CD4-positive, alpha-beta T cell treated with Interleukin-1 beta for 1 hour (primary cell): Measurements from ENCODE around the gene ASH1L.
"Not testable (repeated sequence)": the region's sequence is repeated elsewhere in the genome, so short reads cannot be mapped to it uniquely, and the experiment has no call there.

Source experiments
- DNase-seq, 2 donors: peaks; one replicate each; pipeline ENCODE4 v3.0.0-alpha.2; 2020 to 2022

The ASH1L gene

GRCh38 chr1:155561779-155562580 lies 623 bp downstream of the ASH1L start:
- DNase-seq: peak; percentile 53 to 58

DNA sequence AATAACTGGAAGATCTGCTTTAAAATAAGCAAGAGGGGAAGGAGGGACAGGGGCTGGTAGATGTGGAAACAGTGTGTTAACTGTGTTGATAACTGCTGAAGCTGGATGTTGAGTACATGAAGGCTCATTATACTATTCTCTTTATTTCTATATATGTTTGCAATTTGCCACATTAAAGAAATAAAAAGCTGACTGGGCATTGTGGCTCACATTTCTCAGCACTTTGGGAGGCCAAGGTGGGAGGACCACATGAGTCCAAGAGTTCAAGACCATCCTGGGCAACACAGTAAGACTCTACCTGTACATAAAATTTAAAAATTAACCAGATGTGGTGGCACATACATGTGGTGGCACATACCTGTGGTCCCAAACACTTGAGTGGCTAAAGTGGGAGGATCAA lies 6.7 kb downstream of the ASH1L start:
- no peak for DNase-seq

DNA sequence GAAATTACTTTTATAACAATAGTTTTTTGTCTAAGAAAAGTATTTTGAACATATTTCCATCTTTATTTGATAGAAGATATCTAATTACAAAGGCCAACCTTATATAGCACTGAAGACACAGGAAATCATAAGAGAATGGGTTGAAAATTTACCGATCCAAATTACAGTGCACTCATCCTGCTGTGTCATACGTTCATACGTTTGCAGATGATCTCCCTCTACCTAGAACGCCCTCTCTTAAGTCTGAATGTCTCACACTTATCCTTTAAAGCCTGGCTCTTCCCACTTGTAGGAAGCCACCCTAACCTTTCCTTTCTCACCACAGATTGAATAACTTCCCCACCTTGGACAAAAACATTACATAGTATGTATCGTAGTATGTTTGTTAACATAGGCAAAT lies 9.3 kb downstream of the ASH1L start:
- DNase-seq: no peak

DNA sequence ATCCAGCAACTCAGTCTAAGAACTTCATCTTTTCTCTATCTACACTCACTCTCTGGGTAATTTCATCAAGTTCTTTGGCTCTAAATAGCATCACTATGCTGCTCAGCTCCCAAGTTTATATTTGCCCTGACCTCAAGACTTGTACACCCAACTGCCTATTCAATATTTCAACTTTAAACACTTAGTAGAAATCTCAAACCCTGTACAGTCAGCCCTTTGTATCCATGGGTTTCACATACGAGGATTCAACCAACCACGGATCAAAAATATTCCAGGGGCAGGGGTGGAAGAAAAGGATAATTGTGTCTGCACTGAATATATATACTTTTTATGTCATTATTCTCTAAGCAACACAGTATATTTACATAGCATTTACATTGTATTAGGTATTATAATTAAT lies 13.9 kb downstream of the ASH1L start:
- no peak for DNase-seq

DNA sequence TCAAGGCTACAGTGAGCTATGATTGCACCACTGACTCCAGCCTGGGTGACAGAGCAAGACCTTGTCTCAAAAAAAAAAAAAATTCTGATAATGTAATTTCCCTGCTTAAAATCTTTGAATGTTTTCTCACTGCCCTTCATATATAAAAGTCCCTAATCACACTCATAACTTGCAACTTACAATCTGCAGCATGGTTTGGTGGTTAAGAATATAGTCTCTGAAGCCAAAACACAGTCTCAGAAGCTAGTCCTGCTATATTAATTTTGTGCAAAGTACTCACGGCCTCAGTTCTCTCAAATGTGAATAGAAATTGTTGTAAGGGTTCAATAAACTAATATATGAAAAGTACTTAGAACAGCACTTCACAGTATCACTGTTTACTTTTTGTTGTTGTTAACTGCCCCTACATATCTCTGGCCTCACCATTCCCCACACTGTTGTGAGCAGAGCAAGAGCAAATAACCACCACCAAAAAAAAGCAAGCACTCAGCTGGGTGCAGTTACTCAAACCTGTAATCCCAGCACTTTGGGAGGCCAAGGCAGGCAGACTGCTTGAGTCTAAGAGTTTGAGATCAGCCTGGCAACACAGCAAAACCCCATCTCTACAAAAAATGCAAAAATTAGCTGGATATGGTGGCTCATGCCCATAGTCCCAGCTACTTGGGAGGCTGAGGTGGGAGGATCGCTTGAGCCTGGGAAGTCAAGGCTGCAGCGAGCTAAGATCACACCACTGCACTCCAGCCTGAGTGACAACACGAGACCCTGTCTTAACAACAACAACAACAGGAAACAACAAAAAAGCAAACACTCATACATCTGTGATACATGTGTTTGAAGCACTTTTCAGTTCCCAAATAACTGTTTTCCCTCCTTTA lies 22.4 kb downstream of the ASH1L start:
- no peak for DNase-seq

- DNase-seq: no peak
These were observed 25.4 kb downstream of the ASH1L start for GRCh38 chr1:155537193-155537592.

DNA sequence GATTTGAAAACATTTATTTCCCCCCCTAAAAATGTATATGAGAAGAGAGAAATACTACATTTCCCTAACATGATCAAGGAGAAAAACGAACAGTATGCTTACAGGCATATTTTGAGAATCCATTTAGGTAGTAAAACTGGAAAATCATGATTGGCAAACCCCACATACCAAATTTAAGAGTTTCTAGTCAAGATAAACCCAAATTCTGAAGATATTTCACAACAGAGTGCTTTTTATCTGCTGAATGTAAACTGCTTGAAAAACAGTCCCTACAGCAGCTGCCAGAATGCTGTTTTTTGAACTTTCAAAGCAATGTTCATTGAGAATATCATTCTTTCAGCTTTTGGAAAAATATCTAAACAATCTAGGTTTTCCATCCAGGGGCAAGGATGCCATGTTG lies 31.0 kb downstream of the ASH1L start:
- no peak for DNase-seq

- DNase-seq: no peak
These were observed 32.7 kb downstream of the ASH1L start for GRCh38 chr1:155529929-155530328.

GRCh38 chr1:155529109-155529508 lies 33.5 kb downstream of the ASH1L start:
- no peak for DNase-seq

DNA sequence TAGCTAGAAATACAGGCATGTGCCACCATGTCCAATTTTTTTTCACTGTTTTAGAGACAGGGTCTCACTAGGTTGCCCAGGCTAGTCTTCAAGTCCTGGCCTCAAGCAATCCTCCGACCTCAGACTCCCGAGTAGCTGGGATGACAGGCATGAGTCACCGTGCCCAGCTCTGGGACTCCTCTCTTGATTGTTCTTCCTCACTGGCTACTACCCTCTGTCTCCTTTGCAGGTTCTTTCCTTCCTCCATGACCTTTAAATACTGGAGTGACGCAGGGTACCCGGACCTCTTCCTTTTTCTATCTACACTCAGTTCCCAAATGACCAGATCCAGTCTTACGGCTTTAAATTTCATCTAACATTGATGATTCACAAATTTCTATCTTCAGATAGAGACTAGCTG lies 34.9 kb downstream of the ASH1L start:
- DNase-seq: peak in 1 of 2 donors; percentile 11

- no peak for DNase-seq
These were observed 36.2 kb downstream of the ASH1L start for GRCh38 chr1:155526356-155526755.

- no peak for DNase-seq
These were observed 40.5 kb downstream of the ASH1L start for GRCh38 chr1:155522069-155522468.

DNA sequence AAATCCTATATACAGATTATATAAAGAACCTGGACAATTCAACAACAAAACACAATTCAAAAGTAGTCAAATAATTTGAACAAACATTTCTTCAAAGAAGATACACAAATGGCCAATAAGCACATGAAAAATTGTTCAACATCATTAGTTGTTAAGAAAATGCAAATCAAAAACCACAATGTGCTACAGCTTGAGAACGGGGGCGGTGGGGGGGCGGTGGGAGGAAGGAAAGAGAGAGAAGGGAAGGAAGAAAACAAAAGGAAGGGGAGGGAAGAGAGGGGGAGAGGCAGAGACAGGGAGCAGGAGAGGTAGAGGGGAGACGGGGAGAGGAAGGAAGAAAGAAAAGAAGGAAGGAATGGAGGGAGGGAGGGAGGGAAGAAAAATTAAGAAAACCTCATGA lies 44.1 kb downstream of the ASH1L start:
- DNase-seq: no peak

GRCh38 chr1:155514582-155515187 lies 47.9 kb downstream of the ASH1L start:
- DNase-seq: peak in 1 of 2 donors; percentile 31

DNA sequence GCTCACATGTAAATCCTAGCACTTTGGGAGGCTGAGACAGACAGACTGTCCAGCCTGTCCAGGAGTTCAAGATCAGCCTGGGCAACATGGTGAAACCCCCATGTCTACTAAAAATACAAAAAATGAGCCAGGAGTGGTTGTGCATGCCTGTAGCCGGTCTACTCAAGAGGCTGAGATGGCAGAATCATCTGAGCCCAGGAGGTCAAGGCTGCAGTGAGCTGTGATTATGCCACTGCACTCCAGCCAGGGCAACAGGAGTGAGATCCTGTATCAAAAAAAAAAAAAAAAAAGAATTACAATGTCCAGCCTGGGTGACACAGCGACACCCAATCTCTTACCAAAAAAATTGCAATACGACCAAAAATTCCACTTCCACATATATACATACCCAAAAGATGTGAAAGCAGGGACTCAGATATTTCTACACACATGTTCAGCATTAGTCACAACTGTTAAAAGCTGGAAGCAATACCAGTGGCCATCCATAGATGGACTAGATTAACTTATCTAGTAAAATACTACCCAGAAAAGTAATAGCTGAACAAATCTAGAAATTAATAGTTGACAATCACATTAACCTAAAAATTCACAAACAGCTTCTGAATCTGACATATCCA lies 49.2 kb downstream of the ASH1L start:
- DNase-seq: no peak

GRCh38 chr1:155511385-155511784 lies 51.2 kb downstream of the ASH1L start:
- DNase-seq: peak in 1 of 2 donors; percentile 9

DNA sequence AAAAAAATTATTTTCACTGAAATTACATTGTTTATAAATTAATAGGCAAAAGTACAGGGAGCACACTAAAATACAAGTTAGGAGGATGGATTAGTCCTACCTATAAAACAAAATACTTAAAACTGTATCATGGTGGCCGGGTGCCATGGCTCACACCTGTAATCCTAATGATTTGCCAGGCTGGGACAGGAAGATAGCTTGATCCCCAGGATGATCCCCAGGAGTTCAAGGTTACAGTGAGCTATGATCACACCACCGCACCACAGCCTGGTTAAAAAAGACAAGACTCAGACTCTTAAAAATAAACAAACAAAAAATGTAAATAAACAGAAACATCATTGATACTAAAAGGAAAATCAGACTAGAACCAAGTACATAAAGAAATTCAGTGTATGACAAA lies 53.5 kb downstream of the ASH1L start:
- no peak for DNase-seq

DNA sequence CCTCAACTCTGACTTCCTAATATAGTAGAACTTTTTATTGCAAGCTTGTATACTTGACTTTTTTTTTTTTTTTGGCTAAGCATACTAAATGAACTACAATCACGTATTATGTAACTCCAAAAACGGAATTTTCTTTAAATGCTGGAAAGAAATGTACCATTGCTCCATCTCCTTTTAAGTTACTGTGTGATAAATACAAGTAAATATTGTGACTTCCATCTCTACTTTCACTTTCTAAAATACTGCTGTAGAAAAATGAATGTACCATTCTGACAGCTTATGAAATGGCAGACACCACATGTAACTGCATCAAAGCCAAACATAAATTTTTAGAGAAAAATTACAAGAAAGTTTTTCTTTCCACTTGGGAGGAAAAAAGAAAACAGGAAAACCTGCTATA lies 54.7 kb downstream of the ASH1L start:
- DNase-seq: no peak

DNA sequence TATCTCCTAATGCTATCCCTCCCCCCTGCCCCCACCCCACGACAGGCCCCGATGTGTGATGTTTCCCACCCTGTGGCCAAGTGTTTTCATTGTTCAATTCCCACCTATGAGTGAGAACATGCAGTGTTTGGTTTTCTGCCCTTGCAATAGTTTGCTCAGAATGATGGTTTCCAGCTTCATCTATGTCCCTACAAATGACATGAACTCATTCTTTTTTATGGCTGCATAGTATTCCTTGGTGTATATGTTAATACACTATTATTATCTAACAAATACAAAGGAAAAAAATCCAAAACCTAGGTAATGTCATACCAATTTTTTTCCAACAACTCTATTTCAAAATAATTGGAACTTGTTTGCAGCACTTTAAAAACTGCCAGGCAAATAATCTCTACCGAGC lies 56.6 kb downstream of the ASH1L start:
- DNase-seq: not testable (repeated sequence)

GRCh38 chr1:155504207-155504606 lies 58.4 kb downstream of the ASH1L start:
- DNase-seq: peak in 1 of 2 donors; percentile 41

DNA sequence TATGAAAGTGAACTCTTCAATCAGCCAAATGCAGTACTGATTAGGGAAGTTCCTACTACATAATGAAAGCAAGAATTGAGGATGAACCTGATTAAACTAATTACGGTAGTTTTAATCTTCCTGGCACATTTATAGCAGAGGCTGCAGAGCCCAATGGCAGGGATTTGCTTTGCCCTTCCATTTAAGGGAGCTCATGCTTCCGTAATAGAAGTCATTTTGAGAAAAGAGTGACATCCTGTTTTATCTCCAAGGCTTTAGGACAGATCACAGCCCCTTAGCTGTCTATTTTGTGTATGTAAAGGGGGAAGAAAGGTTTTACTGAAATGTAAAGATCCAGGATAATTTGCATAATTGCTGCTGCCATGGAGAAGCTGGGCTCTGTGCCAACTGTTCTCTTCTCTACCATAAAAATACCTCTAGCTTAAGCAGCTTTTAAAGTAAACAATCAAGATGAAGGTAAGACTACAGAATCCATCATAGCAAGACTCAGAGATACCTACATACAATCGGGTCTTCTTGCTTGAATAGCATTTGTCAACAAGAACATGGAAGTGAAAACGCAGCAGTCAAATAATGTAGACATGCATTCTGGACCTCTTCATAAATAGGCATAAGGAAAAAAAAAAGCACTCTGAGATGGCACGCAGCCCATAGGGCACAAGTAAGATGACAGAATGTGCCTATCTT lies 62.5 kb downstream of the ASH1L start:
- DNase-seq: no peak

- DNase-seq: no peak
These were observed 63.3 kb downstream of the ASH1L start for GRCh38 chr1:155499263-155499662.

DNA sequence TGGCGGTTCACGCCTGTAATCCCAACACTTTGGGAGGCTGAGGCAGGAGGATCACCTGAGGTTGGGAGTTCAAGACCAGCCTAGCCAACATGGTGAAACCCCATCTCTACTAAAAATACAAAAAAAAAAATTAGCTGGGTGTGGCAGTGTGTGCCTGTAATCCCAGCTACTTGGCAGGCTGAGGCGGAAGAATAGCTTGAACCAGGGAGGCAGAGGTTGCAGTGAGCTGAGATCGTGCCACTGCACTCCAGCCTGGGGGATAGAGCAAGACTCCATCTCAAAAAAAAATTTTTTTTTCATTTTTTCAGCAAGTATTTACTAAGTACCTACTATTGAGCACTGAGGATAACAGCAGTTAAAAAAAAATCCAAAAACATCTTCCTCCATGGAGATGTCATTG lies 69.0 kb downstream of the ASH1L start:
- DNase-seq: not testable (repeated sequence)
